Tibial nerve (tissue), 4 donors: ENCODE data around the gene BGLAP. TPM values are rescaled to one million over a fixed set of nuclear protein-coding genes. Genes with fewer than 3 reads are reported as not detected.

Source experiments
- DNase-seq, 2 donors: peaks; one replicate each; pipeline ENCODE4 v3.0.0-alpha.2; 2019; ENCODE audit warnings: low spot score in 2 of 2
- H3K27ac ChIP-seq, 4 donors: fragments of 200-600 bp; sonication (generic) in 3 of 4; one replicate each; pipeline ENCODE4 v1.5.1; 2017 to 2019; ENCODE audit warnings: mild to moderate bottlenecking in 1 of 4
- H3K27me3 ChIP-seq, 2 donors: fragments of 200-600 bp; sonication (generic) in 1 of 2; one replicate each; pipeline versions ENCODE4 v1.5.1 to v1.6.0; 2017 to 2019
- H3K36me3 ChIP-seq, 3 donors: fragments of 200-600 bp; sonication (generic); one replicate each; pipeline ENCODE4 v1.5.1; 2018 to 2019
- H3K4me1 ChIP-seq, 4 donors: fragments of 200-600 bp; sonication (generic) in 3 of 4; one replicate each; pipeline ENCODE4 v1.5.1; 2017 to 2019
- H3K4me3 ChIP-seq, 4 donors: fragments of 200-600 bp; sonication (generic) in 3 of 4; one replicate each; pipeline ENCODE4 v1.5.1; 2017 to 2019; ENCODE audit warnings: mild to moderate bottlenecking in 1 of 4, moderate library complexity in 1 of 4
- H3K9me3 ChIP-seq, 4 donors: fragments of 200-600 bp; sonication (generic) in 3 of 4; one replicate each; pipeline ENCODE4 v1.5.1; 2017 to 2019
- CTCF ChIP-seq, 5 experiments: fragments of 200-600 bp in 3 of 5; fragments of 450-650 bp in 2 of 5; sonication (generic) in 3 of 5; IDR thresholded peaks; one replicate each; pipeline ENCODE4 v1.5.1; 2016 to 2019; ENCODE audit warnings: antibody characterized with exemption in 5 of 5, mild to moderate bottlenecking in 3 of 5, moderate library complexity in 2 of 5
- EP300 ChIP-seq, 2 donors: sonication (generic); formaldehyde crosslinking; IDR thresholded peaks; one replicate each; pipeline ENCODE4 v1.6.1; 2017; ENCODE audit warnings: antibody characterized with exemption in 2 of 2, mild to moderate bottlenecking in 1 of 2
- POLR2A ChIP-seq, 2 donors: fragments of 450-650 bp; IDR thresholded peaks; one replicate each; pipeline ENCODE4 v1.6.1; 2017; ENCODE audit warnings: antibody characterized with exemption in 2 of 2, mild to moderate bottlenecking in 2 of 2, moderate library complexity in 2 of 2
- whole genome bisulfite sequencing, 2 donors: methylation state at CpG; one replicate each; pipeline ENCODE4 v1.1.5; 2018; 5-methylcytosine and 5-hydroxymethylcytosine counted together
- total RNA-seq, 4 donors: library from RNA; depleted of rRNA; stranded (reverse); fragments of >200 nt; gene quantifications; one replicate each; pipeline ENCODE4 v1.1.0, GENCODE V29; 2016

The BGLAP gene
- total RNA-seq, 4 donors from 2014 or later = 2.1 to 5.2 (median 2.7) TPM; not detected in 1

- H3K36me3 ChIP-seq = peaks cover 0 to 39% (median 11%) of the 10 kb centered on the region in 3 donors
- no peaks in the 10 kb centered on the region for H3K9me3 ChIP-seq
- DNase-seq = no peak
- TF ChIP-seq POLR2A (IDR thresholded peaks at IDR 0.05) (no peak), CTCF (IDR thresholded peaks at IDR 0.05) (no peak), EP300 (IDR thresholded peaks at IDR 0.05) (no peak)
- H3K4me3 ChIP-seq = peak overlapping the region; percentile 65 to 94 (median 78)
- peak overlapping the region; percentile 55 to 92 (median 90) for H3K27ac ChIP-seq
- 6 to 7% methylated on average over 22 of the region's 22 CpGs for WGBS, 2 donors
- no peaks in the 10 kb centered on the region for H3K27me3 ChIP-seq
- H3K4me1 ChIP-seq = peaks cover 0 to 47% (median 16%) of the 10 kb centered on the region in 4 donors
These were observed 39.9 kb downstream of the BGLAP start for GRCh38 chr1:156281693-156282478.

- peaks cover 0 to 47% (median 16%) of the 10 kb centered on the region in 4 donors for H3K4me1 ChIP-seq
- TF ChIP-seq CTCF (IDR thresholded peaks at IDR 0.05) (peak in 1 of 5 experiments; percentile 39), POLR2A (IDR thresholded peaks at IDR 0.05) (peak; percentile 59 to 83), EP300 (IDR thresholded peaks at IDR 0.05) (peak; percentile 87 to 94)
- peak within 1 kb of the TSS; percentile 55 to 92 (median 90) for H3K27ac ChIP-seq
- no peaks in the 10 kb centered on the region for H3K9me3 ChIP-seq
- DNase-seq = peak; percentile 91 to 93
- 0 to 1% methylated on average over 39 to 47 of the region's 50 CpGs for WGBS, 2 donors
- H3K27me3 ChIP-seq = no peaks in the 10 kb centered on the region
- peaks cover 0 to 31% (median 8%) of the 10 kb centered on the region in 3 donors for H3K36me3 ChIP-seq
- peak within 1 kb of the TSS; percentile 65 to 94 (median 78) for H3K4me3 ChIP-seq
These were observed 40.7 kb downstream of the BGLAP start, which contains the start of gene SMG5 for GRCh38 chr1:156282479-156283222. Gene SMG5, minus strand, starts transcription at chr1:156282825. Its CDS starts 145 bp downstream, at chr1:156282680.

- no peak for TF ChIP-seq CTCF (IDR thresholded peaks at IDR 0.05)
- TF ChIP-seq POLR2A (IDR thresholded peaks at IDR 0.05) = no peak
- no peak for TF ChIP-seq EP300 (IDR thresholded peaks at IDR 0.05)
- Histone ChIP-seq H3K4me3 (peak overlapping the region; percentile 65 to 94 (median 78)), H3K36me3 (peaks cover 0 to 25% (median 5%) of the 10 kb centered on the region in 3 donors), H3K27me3 (no peaks in the 10 kb centered on the region), H3K9me3 (no peaks in the 10 kb centered on the region), H3K4me1 (peaks cover 0 to 47% (median 16%) of the 10 kb centered on the region in 4 donors), H3K27ac (peak overlapping the region in 1 of 4 donors; percentile 88)
- 81 to 86% methylated on average over 1 of the region's 1 CpG for WGBS, 2 donors
- DNase-seq = no peak
These were observed 41.5 kb downstream of the BGLAP start for GRCh38 chr1:156283521-156283920.

GRCh38 chr1:156284112-156284511 lies 42.1 kb downstream of the BGLAP start, which contains the start of gene TMEM79:
Gene TMEM79, plus strand, starts transcription at chr1:156284325. Its CDS starts 902 bp downstream, at chr1:156285227.
- Histone ChIP-seq H3K27ac (peak within 1 kb of the TSS in 2 of 4 donors; percentile 88 to 92), H3K36me3 (peaks cover 0 to 25% (median 0%) of the 10 kb centered on the region in 3 donors), H3K4me1 (peaks cover 0 to 42% (median 16%) of the 10 kb centered on the region in 4 donors), H3K9me3 (no peaks in the 10 kb centered on the region), H3K27me3 (no peaks in the 10 kb centered on the region), H3K4me3 (peak within 1 kb of the TSS; percentile 65 to 94 (median 78))
- no peak for DNase-seq
- TF ChIP-seq CTCF (IDR thresholded peaks at IDR 0.05) (no peak), POLR2A (IDR thresholded peaks at IDR 0.05) (no peak), EP300 (IDR thresholded peaks at IDR 0.05) (no peak)
- WGBS, 2 donors = 86 to 94% methylated on average over 7 of the region's 7 CpGs
